BJ (cell line): Measurements from ENCODE around the gene TIGD6. TPM values are rescaled to one million over a fixed set of nuclear protein-coding genes. Genes with fewer than 3 reads are reported as not detected.

Source experiments
- CTCF ChIA-PET: fragments of 350-600 bp; formaldehyde crosslinking; extraction: SDS; loops from one replicate; lab custom pipeline; 2021; ENCODE audit warnings: antibody characterized with exemption, inconsistent platforms; lab: Yijun Ruan, JAX
- POLR2A ChIA-PET: fragments of 300-600 bp; sonication (Branson Sonifier 250); formaldehyde crosslinking; extraction: SDS; loops from one replicate; lab custom pipeline; 2021; ENCODE audit warnings: antibody characterized with exemption; lab: Charles Lee
- DNase-seq: peaks from one replicate; pipeline ENCODE4 v3.0.0-alpha.2; 2011; ENCODE audit warnings: low read depth
- H3K27me3 ChIP-seq: 2 replicates; pipeline ENCODE4 v1.6.0; 2011; ENCODE audit warnings: low read length; ENCODE audit not compliant: control insufficient read depth, insufficient read depth
- H3K36me3 ChIP-seq: 2 replicates; pipeline ENCODE4 v1.5.1; 2011; ENCODE audit warnings: low read length; ENCODE audit not compliant: control insufficient read depth, insufficient read depth
- H3K4me3 ChIP-seq: 2 replicates; pipeline ENCODE4 v1.5.1; 2011; ENCODE audit warnings: low read depth, mild to moderate bottlenecking, control low read depth, low read length
- polyA plus RNA-seq: library from polyadenylated mRNA; depleted of rRNA; stranded (reverse); fragments of >200 nt; gene quantifications from 2 replicates; pipeline ENCODE4 v1.2.3, GENCODE V29; 2011
- TF ChIP-seq, protein P1 (sequence below): IDR thresholded peaks from 2 replicates; pipeline ENCODE4 v1.5.1; 2011; ENCODE audit warnings: low read depth, mild to moderate bottlenecking, control low read depth, inconsistent platforms, low read length, moderate library complexity; ENCODE audit not compliant: insufficient read depth

Gene TIGD6
- polyA plus RNA-seq, 1 experiment = 4.6 TPM

DNA sequence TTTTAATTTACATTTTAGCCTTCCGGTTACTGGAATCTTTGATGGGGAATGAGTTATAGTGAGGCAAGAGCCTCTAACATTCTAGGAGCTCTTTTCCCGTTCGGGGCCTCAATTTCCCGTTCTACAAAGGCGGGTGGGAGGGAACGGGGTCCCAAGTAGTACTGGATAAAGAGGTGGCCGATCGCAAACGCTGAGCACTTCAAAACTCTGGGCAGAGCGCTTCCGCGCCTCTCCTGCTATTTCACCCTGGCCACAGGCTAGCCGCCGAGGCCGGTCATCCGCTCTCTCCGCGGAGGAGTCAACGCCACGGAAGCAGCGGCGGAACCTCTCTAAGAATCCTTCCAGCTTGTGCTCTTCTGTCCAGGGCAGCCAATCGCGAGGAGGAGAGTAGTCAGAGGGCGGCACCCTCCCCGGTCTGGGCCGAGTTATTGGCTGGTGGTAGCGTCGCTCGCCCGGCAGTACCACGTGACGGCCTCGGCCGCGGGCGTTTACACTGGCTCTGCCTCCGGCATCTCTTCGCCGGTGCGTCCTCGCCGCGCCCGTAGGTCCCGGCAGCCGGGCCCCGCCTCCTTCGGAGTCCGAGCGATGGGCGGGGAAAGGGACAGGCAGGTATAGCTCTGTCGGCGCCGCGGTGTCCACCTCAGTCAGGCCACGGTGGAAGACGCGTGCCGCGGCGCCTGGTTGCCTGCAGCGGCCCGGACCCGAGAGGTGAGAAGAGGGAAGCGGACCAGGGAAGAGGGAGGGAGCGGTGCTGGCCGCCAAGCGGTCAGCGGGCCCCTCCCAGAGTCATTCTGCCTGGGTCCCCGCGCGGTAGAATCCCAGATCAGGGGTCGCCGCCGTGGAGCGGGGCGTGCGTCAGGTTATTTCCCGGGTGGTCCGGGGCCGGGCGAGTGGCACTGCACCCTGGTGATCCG, 39.9 kb downstream of the TIGD6 start, which contains the start of gene SLC26A2:
TSS of gene SLC26A2 (plus strand) at position 487 of the 914 bp plus-strand sequence. CDS start 16,895 bp downstream, outside the sequence.
- TF ChIP-seq, protein P1, sequence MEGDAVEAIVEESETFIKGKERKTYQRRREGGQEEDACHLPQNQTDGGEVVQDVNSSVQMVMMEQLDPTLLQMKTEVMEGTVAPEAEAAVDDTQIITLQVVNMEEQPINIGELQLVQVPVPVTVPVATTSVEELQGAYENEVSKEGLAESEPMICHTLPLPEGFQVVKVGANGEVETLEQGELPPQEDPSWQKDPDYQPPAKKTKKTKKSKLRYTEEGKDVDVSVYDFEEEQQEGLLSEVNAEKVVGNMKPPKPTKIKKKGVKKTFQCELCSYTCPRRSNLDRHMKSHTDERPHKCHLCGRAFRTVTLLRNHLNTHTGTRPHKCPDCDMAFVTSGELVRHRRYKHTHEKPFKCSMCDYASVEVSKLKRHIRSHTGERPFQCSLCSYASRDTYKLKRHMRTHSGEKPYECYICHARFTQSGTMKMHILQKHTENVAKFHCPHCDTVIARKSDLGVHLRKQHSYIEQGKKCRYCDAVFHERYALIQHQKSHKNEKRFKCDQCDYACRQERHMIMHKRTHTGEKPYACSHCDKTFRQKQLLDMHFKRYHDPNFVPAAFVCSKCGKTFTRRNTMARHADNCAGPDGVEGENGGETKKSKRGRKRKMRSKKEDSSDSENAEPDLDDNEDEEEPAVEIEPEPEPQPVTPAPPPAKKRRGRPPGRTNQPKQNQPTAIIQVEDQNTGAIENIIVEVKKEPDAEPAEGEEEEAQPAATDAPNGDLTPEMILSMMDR = 0 out of 2 replicates have a peak, but pooled peaks have one; percentile 10
- POLR2A ChIA-PET = interaction anchor here (0.7 kb wide), 1 partner anchor 11 kb away, joined by 3 read pairs; no protein-coding TSS in a partner anchor
- H3K36me3 ChIP-seq = no peaks in the 10 kb centered on the region
- no peaks in the 10 kb centered on the region for H3K27me3 ChIP-seq
- peak within 1 kb of the TSS; percentile 78 for H3K4me3 ChIP-seq
- CTCF ChIA-PET = interaction anchor here (0.6 to 11.1 kb wide), 11 partner anchors 11 to 125 kb away, joined by 3 to 269 read pairs (median 7); partner anchors contain the start of gene PDE6A
- peak; percentile 86 for DNase-seq

DNA sequence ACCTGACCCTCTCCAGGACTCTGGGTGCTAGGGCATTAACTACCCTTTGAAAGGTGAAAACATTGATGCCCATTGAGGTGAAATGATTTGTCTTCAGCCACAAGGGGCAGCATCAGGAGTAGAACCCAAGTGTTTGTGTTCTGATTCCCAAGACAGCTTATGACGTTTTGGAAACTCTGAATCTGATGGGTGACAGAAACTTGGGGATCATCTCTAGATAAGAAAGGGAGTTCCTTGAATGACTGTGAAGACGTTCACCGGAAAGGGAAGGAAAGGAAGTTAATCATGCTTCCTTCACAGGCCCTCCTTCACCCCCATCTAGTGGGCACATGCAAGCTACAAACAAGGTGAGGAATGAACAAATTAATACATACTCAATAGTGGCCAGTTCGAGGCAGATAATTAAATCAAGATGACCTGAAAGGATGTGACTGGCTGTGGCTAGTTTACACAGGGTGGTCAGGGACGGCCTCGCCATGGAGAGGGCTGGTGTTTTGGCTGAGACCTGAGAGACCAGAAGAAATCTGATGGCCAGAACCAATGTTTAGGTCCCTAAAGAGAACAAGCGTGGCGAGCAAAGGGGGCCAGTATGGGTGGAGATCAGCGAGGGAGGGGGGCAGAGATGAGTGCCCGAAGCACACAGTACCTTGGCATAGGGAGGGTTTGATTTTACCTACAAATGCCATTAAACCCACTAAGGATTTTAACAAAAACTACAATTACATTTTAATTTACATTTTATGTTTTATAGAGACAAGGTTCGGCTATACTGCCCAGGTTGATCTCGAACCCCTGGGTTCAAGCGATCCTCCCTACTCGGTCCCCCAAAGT, 40.8 kb downstream of the TIGD6 start:
- H3K27me3 ChIP-seq = no peaks in the 10 kb centered on the region
- H3K36me3 ChIP-seq = no peaks in the 10 kb centered on the region
- peak overlapping the region; percentile 25 for H3K4me3 ChIP-seq
- no peak for DNase-seq
- TF ChIP-seq, protein P1 = peak; percentile 48
- ChIA-PET CTCF (interaction anchor here (0.7 to 11.1 kb wide), 15 partner anchors 12 to 323 kb away, joined by 3 to 269 read pairs (median 5); partner anchors contain the start of gene PDE6A), POLR2A (no interaction called here)

DNA sequence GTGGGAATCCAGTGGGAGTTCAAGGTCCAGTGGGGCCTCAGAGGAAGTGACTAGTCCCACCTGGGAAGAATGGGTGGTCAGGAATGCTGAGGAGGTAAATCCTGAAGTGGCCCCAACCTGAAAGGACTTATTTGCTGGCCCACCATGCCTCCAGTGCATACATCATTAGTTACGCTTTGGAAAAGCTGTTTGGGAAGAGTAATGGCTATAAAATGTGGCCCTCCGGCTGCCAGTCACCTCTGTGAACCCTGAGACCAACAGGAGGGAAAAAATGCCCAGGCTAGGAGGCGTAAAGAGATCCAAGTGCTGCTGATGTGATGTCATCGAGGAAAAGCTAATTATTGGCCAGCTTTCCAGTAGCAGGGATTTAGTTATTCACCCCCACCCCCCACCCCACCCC, 42.6 kb downstream of the TIGD6 start:
- H3K36me3 ChIP-seq = no peaks in the 10 kb centered on the region
- CTCF ChIA-PET = interaction anchor here (1.1 to 11.1 kb wide), 6 partner anchors 10 to 123 kb away, joined by 3 to 269 read pairs (median 24); partner anchors contain the start of genes HMGXB3, PDE6A and TIGD6
- POLR2A ChIA-PET = no interaction called here
- TF ChIP-seq, protein P1 = no peak
- DNase-seq = no peak
- H3K27me3 ChIP-seq = no peaks in the 10 kb centered on the region
- H3K4me3 ChIP-seq = no peak overlapping the region

DNA sequence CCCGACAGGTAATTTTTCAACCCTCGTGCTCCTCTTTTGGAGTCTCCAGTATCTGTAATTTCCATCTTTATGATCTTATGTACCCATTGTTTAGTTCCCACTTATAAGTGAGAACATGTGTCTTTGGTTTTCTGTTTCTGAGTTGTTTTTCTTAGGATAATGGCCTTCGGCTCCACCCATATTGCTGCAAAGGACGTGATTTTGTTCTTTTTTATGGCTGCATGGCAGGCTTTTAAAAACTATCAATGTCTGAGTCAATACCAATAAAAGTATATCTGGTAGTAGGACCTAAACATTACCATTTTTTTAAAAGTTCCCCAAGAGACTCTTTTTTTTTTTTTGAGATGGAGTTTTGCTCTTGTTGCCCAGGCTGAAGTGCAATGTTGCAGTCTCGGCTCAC, 43.8 kb downstream of the TIGD6 start:
- CTCF ChIA-PET = interaction anchor here (0.7 to 4.2 kb wide), 2 partner anchors 9 to 104 kb away, joined by 3 to 43 read pairs; partner anchors contain the start of gene PDE6A

More for the DNA sequence above, 43.8 kb downstream of the TIGD6 start:
- TF ChIP-seq, protein P1 = no peak
- POLR2A ChIA-PET = no interaction called here
- no peak overlapping the region for H3K4me3 ChIP-seq
- H3K27me3 ChIP-seq = no peaks in the 10 kb centered on the region
- H3K36me3 ChIP-seq = no peaks in the 10 kb centered on the region
- peak; percentile 85 for DNase-seq
